Heart right ventricle (tissue), 16 donors: ENCODE data around the gene KIF7. TPM values are rescaled to one million over a fixed set of nuclear protein-coding genes. Genes with fewer than 3 reads are reported as not detected.
"Not testable (repeated sequence)": the region's sequence is repeated elsewhere in the genome, so short reads cannot be mapped to it uniquely, and the experiment has no call there.

Experiments
- ATAC-seq, 8 donors: fragments of 200-7000 bp; cut with Tn5 transposase; one replicate each; pipeline ENCODE4 v1.9.1; 2020; ENCODE audit warnings: mild to moderate bottlenecking in 8 of 8, moderate library complexity in 8 of 8, moderate number of reproducible peaks in 1 of 8
- DNase-seq, 2 donors: peaks; one replicate each; pipeline ENCODE4 v3.0.0-alpha.2; 2020
- H3K27ac ChIP-seq, 10 donors: fragments of 200-600 bp; sonication (generic) in 2 of 10; one replicate each; pipeline versions ENCODE4 v1.5.0 to v1.8.0; 2020 to 2022; ENCODE audit warnings: mild to moderate bottlenecking in 3 of 10
- H3K27me3 ChIP-seq, 7 donors: fragments of 200-600 bp; one replicate each; pipeline ENCODE4 v1.8.0; 2021 to 2022; ENCODE audit warnings: mild to moderate bottlenecking in 2 of 7
- H3K36me3 ChIP-seq, 9 donors: fragments of 200-600 bp; sonication (generic) in 1 of 9; one replicate each; pipeline versions ENCODE4 v1.5.0 to v1.8.0; 2020 to 2022; ENCODE audit warnings: mild to moderate bottlenecking in 2 of 9
- H3K4me1 ChIP-seq, 9 donors: fragments of 200-600 bp; sonication (generic) in 1 of 9; one replicate each; pipeline versions ENCODE4 v1.5.0 to v1.8.0; 2020 to 2022; ENCODE audit warnings: mild to moderate bottlenecking in 4 of 9
- H3K4me3 ChIP-seq, 10 donors: fragments of 200-600 bp; sonication (generic) in 2 of 10; one replicate each; pipeline versions ENCODE4 v1.5.0 to v1.8.0; 2020 to 2022; ENCODE audit warnings: mild to moderate bottlenecking in 7 of 10, moderate library complexity in 2 of 10
- H3K9me3 ChIP-seq, 11 donors: fragments of 200-600 bp in 10 of 11; sonication (generic) in 2 of 11; one replicate each; pipeline versions ENCODE4 v1.5.0 to v1.8.0; 2013 to 2022; ENCODE audit warnings: mild to moderate bottlenecking in 2 of 11, control low read depth in 1 of 11, moderate library complexity in 1 of 11
- WGBS, 2 donors: extraction: QIAGEN DNeasy Blood & Tissue Kit; methylation state at CpG; one replicate each; pipeline ENCODE4 v1.1.7; 2013; ENCODE audit warnings: inconsistent platforms in 1 of 2; 5-methylcytosine and 5-hydroxymethylcytosine counted together
- intact Hi-C, 10 donors: fragments of 100-400 bp; cut with DNase I; formaldehyde crosslinking; loops; one replicate each; pipeline versions ENCODE4 v1.11.1 to v1.14.2; 2022
- polyA plus RNA-seq, 2 donors: library from polyadenylated mRNA; stranded (reverse); fragments of 200-250 nt; gene quantifications; one replicate each; pipeline ENCODE4 v1.2.3, GENCODE V29; 2013
- total RNA-seq, 10 donors: library from RNA; stranded (reverse); fragmentation: NEBNext Ultra II Directional in 3 of 10; extraction: Animal tissue kit (Norgen Biotek cat#: 25700) in 3 of 10; gene quantifications; one replicate each; pipeline versions ENCODE4 v1.2.1 to v1.2.4, GENCODE V29; 2021 to 2023
- TF ChIP-seq, protein P1 (sequence below), 9 donors: fragments of 200-600 bp; sonication (generic) in 2 of 9; IDR thresholded peaks; one replicate each; pipeline versions ENCODE4 v1.5.0 to v1.8.0; 2021 to 2022; ENCODE audit warnings: antibody characterized with exemption in 9 of 9, mild to moderate bottlenecking in 5 of 9, moderate library complexity in 1 of 9
- donor health status: Arrhythmogenic right ventricular cardiomyopathy.
- donor health status: ischemic (EF 13 %, LVEDD 7.1; RV severe dilation, severe dysfunction).
- donor health status: healthy with polysubstance abuse.
- donor health status: DM: no; HTN: yes; CAD: no.
- donor health status: DM: no; HTN: no; CAD: no.
- donor health status: ischemic (EF 25% LVEDD 6.9; RV normal size, moderate dysfunction).
- donor health status: ischemic (EF 25% LVEDD 5.7; RV mildly dilated, moderate dysfunction).
- donor health status: healthy.
- donor health status: DM: yes; HTN: yes; CAD: no.
- donor health status: Ischemic cardiomyopathy.
- donor health status: ischemic (EF 35%, LVEDD 5.7; RV mildly dilated, moderate dysfunction).
- donor health status: nonischemic (EF 11% LVEDD 7.7; RV severe dilation, severe dysfunction).
- donor health status: DM: yes; HTN: yes; CAD: no.
- donor health status: PGD.
- donor health status: ischemic (EF 29% LVEDD 5.4; RV normal size, mild dysfunction).
- donor health status: nonischemic (EF 23%, LVEDD 6.1; RV moderate dilation, normal function).

The KIF7 gene
- total and polyA plus RNA-seq, 12 donors: 1.5 to 4.7 (median 3.1) TPM

DNA sequence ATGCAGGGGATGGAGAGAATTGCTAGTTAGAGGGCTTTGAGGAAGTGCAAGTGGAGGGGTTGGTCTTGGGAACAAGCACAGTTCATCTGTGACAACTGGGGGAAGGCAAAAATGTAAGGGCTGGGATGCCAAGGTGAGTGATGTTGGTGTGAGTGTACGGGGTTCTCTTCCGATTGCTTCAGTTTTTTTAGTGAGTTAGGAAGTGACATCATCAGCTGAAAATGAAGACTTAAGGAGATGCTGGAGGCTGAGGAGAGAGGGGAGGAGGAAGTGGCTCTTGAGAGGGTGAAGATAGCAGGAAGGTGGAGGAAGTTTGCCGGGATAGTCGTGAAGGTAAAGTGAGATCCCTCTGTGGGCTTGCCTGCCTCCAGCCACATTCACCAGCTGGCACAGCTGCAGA is 67.3 kb downstream of the KIF7 start:
- no peak for DNase-seq
- intact Hi-C loops: no loop called here
- H3K9me3 ChIP-seq: no peaks in the 10 kb centered on the region
- peaks cover 0 to 5% (median 0%) of the 10 kb centered on the region in 7 donors for H3K27me3 ChIP-seq
- H3K4me3 ChIP-seq: no peak overlapping the region
- TF ChIP-seq, protein P1, sequence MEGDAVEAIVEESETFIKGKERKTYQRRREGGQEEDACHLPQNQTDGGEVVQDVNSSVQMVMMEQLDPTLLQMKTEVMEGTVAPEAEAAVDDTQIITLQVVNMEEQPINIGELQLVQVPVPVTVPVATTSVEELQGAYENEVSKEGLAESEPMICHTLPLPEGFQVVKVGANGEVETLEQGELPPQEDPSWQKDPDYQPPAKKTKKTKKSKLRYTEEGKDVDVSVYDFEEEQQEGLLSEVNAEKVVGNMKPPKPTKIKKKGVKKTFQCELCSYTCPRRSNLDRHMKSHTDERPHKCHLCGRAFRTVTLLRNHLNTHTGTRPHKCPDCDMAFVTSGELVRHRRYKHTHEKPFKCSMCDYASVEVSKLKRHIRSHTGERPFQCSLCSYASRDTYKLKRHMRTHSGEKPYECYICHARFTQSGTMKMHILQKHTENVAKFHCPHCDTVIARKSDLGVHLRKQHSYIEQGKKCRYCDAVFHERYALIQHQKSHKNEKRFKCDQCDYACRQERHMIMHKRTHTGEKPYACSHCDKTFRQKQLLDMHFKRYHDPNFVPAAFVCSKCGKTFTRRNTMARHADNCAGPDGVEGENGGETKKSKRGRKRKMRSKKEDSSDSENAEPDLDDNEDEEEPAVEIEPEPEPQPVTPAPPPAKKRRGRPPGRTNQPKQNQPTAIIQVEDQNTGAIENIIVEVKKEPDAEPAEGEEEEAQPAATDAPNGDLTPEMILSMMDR (IDR thresholded peaks at IDR 0.05): no peak
- 52 to 57% methylated on average over 4 of the region's 4 CpGs for WGBS, 2 donors
- peaks cover 0 to 51% (median 0%) of the 10 kb centered on the region in 9 donors for H3K36me3 ChIP-seq
- no peaks in the 10 kb centered on the region for H3K4me1 ChIP-seq
- H3K27ac ChIP-seq: no peak overlapping the region
- no peak for ATAC-seq

DNA sequence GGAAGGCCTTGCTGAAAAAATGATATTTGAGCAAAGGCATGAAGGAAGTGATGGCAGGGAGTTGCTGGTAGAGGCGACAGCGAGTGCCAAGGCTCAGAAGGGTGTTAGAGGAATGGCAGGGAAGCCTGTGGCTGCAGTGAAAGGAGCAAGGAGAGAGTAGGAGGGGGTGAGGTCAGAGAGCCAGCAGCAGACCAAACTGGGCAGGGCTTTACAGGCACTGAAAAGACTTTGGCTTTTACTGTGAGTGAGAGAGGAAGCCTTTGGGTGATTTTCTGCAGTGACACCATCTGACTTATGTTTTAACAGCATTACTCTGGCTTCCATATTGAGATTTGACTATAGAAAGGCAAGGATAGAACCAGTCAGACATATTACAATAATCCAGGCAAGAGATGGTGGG is 68.6 kb downstream of the KIF7 start:
- Histone ChIP-seq H3K9me3 (no peaks in the 10 kb centered on the region), H3K4me1 (no peaks in the 10 kb centered on the region), H3K4me3 (no peak overlapping the region), H3K27me3 (peaks cover 0 to 5% (median 0%) of the 10 kb centered on the region in 7 donors), H3K27ac (no peak overlapping the region), H3K36me3 (peaks cover 0 to 47% (median 0%) of the 10 kb centered on the region in 9 donors)
- intact Hi-C loops: no loop called here
- WGBS, 2 donors: 97 to 99% methylated on average over 2 of the region's 2 CpGs
- no peak for ATAC-seq
- no peak for DNase-seq
- TF ChIP-seq, protein P1 (IDR thresholded peaks at IDR 0.05): no peak

DNA sequence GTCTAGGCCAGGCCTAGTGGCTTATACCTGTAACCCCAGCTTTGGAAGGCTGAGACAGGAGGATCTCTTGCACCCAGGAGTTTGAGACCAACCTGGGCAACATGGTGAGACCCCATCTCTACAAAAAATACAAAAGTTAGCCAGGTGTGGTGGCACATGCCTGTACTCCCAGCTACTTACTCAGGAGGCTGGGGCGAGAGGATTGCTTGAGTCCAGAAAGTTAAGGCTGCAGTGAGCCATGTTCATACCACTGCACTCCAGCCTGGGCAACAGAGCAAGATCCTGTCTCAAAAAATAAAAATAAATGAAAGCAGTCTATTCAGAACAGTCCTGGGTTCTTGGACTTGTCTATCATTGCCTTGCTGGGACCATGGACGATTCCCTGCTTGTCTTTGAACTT is 74.5 kb downstream of the KIF7 start:
- ATAC-seq, H3K4me3 ChIP-seq, intact Hi-C loops: not testable (repeated sequence)

DNA sequence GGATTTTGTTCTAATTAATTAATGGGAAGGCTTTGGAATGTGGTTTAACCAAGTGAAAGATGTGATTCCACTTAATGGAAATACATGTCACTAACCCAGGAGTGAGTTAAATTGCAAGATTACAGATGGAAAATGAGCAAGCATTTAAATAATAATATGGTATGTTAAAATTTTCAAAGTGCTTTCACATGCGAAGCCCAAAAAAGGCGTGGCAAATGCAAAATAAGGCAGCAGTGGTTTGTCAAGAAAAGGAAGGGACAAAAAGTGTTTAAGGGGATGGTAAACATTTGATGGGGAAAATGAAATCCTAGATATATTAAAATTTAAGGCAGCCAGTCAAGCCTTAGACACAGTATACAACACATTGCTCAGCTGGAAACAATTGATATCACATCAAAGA is 77.1 kb downstream of the KIF7 start:
- Histone ChIP-seq H3K27ac (no peak overlapping the region), H3K9me3 (no peaks in the 10 kb centered on the region), H3K4me1 (peaks cover 8 to 20% (median 10%) of the 10 kb centered on the region in 9 donors), H3K36me3 (peaks cover 0 to 2% (median 0%) of the 10 kb centered on the region in 9 donors), H3K27me3 (no peaks in the 10 kb centered on the region), H3K4me3 (no peak overlapping the region)
- ATAC-seq (no peak), DNase-seq (no peak)
- intact Hi-C loops: no loop called here
- 90 to 95% methylated on average over 2 of the region's 2 CpGs for WGBS, 2 donors
- TF ChIP-seq, protein P1 (IDR thresholded peaks at IDR 0.05): no peak

More for the DNA sequence above, 74.5 kb downstream of the KIF7 start:
- H3K4me1 ChIP-seq: peaks cover 6 to 12% (median 7%) of the 10 kb centered on the region in 9 donors
- H3K27me3 ChIP-seq, DNase-seq, H3K27ac ChIP-seq, H3K9me3 ChIP-seq: not testable (repeated sequence)
- peaks cover 0 to 24% (median 0%) of the 10 kb centered on the region in 9 donors for H3K36me3 ChIP-seq
- 91 to 94% methylated on average over 2 of the region's 2 CpGs for WGBS, 2 donors

Other genes starting within 250 kb of the KIF7 start
- 1 to 10 TPM in 1 of 10 donors, under 1 TPM in 4, not detected in 5; 0.32 to 1.4 (median 0.77) TPM for gene RHCG, start 158.9 kb downstream of the KIF7 start, total RNA-seq
- gene RHCG, start 158.9 kb downstream of the KIF7 start, polyA plus RNA-seq: 1 to 10 TPM in 1 of 2 donors, not detected in 1; 1.9 TPM
- gene TICRR, start 80.0 kb downstream of the KIF7 start, total RNA-seq: under 1 TPM in 4 of 10 donors, not detected in 6; 0.04 to 0.93 (median 0.15) TPM
- under 1 TPM; under 0.01 to 0.01 TPM for gene TICRR, start 80.0 kb downstream of the KIF7 start, polyA plus RNA-seq
- 10 to 100 TPM in 4 of 10 donors, 1 to 10 TPM in 4, under 1 TPM in 2; 0.30 to 45.3 (median 6.1) TPM for gene PLIN1, start 23.9 kb upstream of the KIF7 start, total RNA-seq
- gene PLIN1, start 23.9 kb upstream of the KIF7 start, polyA plus RNA-seq: 10 to 100 TPM; 13.2 to 15.7 TPM
- 10 to 100 TPM in 1 of 10 donors, 1 to 10 TPM in 9; 6.0 to 14.3 (median 9.0) TPM for gene PEX11A, start 35.3 kb upstream of the KIF7 start, total RNA-seq
- gene PEX11A, start 35.3 kb upstream of the KIF7 start, polyA plus RNA-seq: 1 to 10 TPM; 7.0 to 7.3 TPM
- gene WDR93, start 35.3 kb upstream of the KIF7 start, total RNA-seq: under 1 TPM in 2 of 10 donors, not detected in 8; 0.15 TPM
- gene WDR93, start 35.3 kb upstream of the KIF7 start, polyA plus RNA-seq: under 1 TPM in 1 of 2 donors, not detected in 1; 0.09 TPM
- gene MESP1, start 95.8 kb upstream of the KIF7 start, total RNA-seq: 1 to 10 TPM; 1.3 to 7.6 (median 5.6) TPM
- gene MESP1, start 95.8 kb upstream of the KIF7 start, polyA plus RNA-seq: 1 to 10 TPM; 1.3 to 9.2 TPM
- under 1 TPM in 5 of 10 donors, not detected in 5; 0.21 to 0.52 (median 0.32) TPM for gene MESP2, start 120.9 kb upstream of the KIF7 start, total RNA-seq
- under 1 TPM; 0.04 to 0.73 TPM for gene MESP2, start 120.9 kb upstream of the KIF7 start, polyA plus RNA-seq
- gene ANPEP, start 159.4 kb upstream of the KIF7 start, total RNA-seq: 10 to 100 TPM in 1 of 10 donors, 1 to 10 TPM in 8, under 1 TPM in 1; 0.77 to 17.8 (median 2.4) TPM
- gene ANPEP, start 159.4 kb upstream of the KIF7 start, polyA plus RNA-seq: 1 to 10 TPM; 6.1 to 9.9 TPM
- gene AP3S2, start 238.5 kb upstream of the KIF7 start, total RNA-seq: 10 to 100 TPM; 37.0 to 55.5 (median 46.1) TPM
- 10 to 100 TPM; 16.8 to 19.2 TPM for gene AP3S2, start 238.5 kb upstream of the KIF7 start, polyA plus RNA-seq